COR-L47 (cell line): ENCODE data around the gene OGA.

Experiments used
- DNase-seq: peaks from one replicate; lab custom pipeline; 2025; lab: John Stamatoyannopoulos, UW

Gene OGA

GRCh38 chr10:101759309-101760247 lies 58.7 kb downstream of the OGA start:
- DNase-seq = no peak

DNA sequence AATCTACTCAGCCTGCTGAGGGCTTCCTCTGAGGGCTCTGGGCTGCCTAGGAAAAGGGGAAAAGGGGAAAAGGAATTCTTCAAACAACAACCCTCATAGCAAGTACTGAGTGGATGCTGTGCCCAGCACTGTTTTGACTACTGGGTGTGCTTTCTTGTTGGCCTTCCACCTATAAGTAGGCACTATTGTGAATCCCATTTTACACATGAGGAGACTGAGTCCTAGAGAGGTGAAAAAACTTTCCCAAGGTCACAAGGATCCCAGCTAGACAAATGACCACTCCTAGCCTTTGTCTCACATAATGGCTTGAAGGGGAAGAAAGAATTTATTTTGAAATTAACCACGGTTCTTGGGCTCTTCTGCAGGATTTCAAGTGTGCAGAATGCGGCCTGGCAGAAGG lies 59.4 kb downstream of the OGA start:
- DNase-seq = no peak

- DNase-seq = no peak
Observed at GRCh38 chr10:101752241-101752640, 66.0 kb downstream of the OGA start.

GRCh38 chr10:101749047-101750016 lies 68.9 kb downstream of the OGA start:
- DNase-seq = no peak

- DNase-seq = no peak
Observed at GRCh38 chr10:101748496-101748895, 69.7 kb downstream of the OGA start.

GRCh38 chr10:101745074-101745696 lies 73.1 kb downstream of the OGA start:
- DNase-seq = no peak

DNA sequence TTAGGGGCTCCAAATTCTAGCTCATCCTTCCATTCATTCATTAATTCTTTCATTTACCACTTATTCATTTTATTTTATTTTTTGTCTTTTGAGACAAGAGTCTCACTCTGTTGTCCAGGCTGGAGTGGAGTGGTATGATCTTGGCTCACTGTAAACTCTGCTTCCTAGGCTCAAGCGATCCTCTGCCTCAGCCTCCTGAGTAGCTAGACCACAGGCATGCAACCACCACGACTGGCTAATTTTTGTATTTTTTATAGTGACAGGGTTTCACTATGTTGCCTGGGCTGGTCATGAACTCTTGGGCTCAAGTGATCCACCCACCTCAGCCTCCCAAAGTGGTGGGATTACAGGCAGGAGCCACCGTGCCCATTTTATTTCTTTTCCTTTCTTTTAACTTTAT lies 74.0 kb downstream of the OGA start:
- DNase-seq = no peak

- DNase-seq = no peak
Observed at GRCh38 chr10:101741938-101742337, 76.3 kb downstream of the OGA start.

DNA sequence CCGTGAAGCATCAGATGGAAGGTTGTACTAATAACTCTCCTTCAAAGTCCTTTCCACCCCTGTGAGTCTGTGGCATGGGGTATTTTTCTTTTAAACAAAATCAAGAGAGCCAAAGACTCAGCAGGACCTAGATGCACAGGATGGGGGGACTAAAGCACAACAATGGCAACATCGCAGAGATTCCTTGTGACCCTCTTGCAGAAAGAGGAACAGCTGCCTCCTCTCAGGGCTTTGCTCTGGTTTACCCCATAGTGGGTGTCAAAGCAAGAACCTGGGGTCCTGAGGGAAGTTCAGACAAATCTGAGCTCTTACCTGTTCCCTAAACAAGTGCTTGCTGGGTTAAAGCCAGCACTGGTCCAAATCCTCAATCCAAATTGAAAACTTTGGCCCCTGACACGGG lies 81.6 kb downstream of the OGA start:
- no peak for DNase-seq
